NOMO-1 treated with DMSO at 0.1 percent for 48 hours (cell line): ENCODE data around the gene HDAC4.

Experiments used
- DNase-seq: peaks from one replicate; lab custom pipeline; 2025; ENCODE audit not compliant: unreplicated experiment; lab: John Stamatoyannopoulos, UW

The HDAC4 gene

GRCh38 chr2:239398521-239398921 lies 2.3 kb downstream of the HDAC4 start:
- DNase-seq, result no peak

DNA sequence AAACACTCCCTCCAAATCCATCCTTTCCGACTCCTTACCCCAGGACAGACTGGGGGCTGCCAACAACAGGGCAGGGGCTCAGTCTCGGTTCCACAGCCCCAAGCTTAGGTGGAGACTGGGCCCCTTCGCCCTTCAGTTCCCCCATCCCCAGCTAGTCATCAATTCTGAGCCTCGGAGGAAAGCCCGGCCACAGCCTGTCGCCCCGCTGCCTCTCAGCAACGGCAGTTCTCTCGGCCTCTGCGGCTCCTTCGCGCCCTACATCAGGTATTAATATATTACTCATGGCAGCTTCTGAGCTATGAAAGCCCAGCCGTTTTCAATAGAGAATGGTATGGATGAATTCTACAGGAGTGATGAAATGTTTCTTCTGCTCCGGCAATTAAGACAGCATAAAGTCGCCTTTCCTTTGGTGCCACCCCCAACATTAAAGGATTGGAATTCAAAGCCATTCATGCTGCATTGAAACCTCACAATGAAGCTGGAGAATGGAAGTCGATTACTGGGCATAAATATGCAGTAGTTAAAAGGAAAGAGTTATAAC lies 2.8 kb downstream of the HDAC4 start:
- DNase-seq, result no peak

DNA sequence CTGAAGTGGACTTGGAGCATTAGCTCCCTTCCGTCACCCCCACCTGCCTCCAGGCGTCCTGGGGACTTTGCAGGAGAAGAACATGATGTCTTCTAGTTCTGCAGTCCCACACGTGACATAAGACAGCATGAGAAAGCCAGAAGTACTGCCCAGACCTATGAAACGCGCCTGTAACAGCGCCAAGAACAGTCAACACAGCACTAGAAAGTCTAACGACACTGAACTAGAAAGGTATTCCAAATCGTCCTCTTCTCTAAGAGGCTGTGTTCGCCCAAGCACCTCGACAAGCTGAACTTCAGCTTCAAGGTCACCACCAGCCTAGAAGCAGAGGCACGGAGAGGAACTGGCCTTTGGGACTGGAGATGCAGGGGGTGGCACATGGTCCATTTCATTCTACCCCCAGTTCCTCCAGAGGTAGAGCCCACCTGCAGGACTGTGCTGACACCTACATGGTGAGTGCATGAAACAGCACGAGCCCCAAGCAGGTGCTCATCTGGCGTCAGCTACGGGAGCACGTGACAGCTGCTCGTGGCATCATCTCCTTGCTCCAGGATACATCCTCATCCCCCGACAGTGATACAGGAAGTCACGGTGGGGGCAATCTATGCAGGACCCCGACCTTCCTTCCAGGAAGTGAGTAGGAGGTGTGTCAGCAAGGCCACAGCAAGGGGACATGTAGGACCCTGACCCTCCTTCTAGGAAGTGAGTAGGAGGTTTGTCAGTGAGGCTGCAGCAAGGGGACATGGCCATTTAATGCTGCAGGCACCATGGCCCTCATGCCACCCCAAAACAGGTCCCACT lies 3.7 kb downstream of the HDAC4 start:
- DNase-seq, result no peak

GRCh38 chr2:239395524-239395923 lies 5.3 kb downstream of the HDAC4 start:
- no peak for DNase-seq

GRCh38 chr2:239394978-239395377 lies 5.8 kb downstream of the HDAC4 start:
- no peak for DNase-seq

DNA sequence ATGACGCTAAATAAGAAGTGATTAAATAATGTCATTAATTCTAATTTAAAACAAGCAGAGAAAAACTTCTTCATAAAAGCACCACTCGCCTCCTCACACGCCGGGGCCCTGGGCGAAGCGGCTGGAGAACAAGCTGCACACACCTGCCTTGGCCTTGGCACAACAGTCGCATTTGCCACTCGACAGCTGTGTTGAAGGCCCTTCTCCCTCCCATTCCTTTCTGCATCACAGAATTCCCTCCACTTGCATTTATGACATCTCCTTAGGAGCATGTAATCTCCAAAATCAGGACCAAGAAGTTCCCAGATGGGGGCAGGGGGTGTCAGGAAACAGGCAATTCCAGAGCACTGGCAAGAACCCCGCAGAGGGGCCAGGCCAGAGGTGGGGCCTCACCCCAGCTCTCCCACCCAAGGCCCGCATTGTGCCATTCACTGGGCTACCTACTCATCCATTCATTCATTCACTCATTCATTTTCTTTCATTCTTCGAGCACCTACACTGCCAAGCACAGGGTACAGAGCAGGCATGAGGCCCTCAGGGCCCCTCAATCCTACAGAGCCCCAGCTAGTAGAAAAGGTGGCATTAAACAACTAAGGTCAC lies 6.4 kb downstream of the HDAC4 start:
- DNase-seq, result no peak

GRCh38 chr2:239393941-239394340 lies 6.9 kb downstream of the HDAC4 start:
- no peak for DNase-seq

DNA sequence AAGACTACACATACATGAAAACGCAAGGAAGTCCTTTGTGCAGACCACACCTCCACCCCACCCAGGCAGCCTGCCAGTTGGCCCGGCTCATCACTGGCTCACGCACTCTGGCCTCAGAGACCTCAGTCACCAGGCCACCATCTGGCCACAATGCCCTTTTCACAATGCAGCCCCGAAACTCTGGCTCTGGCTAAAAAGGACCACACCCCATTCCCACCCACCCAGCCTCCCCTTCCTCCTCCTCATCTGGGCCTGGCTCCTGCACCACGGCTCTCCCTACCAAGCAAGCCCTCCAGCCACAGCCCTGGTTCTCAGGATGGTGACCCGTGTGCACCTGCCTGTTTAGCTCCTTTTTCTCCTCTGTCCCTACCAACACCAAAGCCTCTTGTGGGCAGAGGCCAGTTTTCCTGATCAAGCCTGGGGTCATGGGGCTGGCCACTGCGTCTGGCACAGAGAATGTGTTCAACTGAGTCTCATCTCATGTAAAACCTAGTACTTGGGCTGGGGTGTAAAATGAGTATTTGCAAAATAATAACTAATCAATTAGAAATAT lies 7.4 kb downstream of the HDAC4 start:
- no peak for DNase-seq

DNA sequence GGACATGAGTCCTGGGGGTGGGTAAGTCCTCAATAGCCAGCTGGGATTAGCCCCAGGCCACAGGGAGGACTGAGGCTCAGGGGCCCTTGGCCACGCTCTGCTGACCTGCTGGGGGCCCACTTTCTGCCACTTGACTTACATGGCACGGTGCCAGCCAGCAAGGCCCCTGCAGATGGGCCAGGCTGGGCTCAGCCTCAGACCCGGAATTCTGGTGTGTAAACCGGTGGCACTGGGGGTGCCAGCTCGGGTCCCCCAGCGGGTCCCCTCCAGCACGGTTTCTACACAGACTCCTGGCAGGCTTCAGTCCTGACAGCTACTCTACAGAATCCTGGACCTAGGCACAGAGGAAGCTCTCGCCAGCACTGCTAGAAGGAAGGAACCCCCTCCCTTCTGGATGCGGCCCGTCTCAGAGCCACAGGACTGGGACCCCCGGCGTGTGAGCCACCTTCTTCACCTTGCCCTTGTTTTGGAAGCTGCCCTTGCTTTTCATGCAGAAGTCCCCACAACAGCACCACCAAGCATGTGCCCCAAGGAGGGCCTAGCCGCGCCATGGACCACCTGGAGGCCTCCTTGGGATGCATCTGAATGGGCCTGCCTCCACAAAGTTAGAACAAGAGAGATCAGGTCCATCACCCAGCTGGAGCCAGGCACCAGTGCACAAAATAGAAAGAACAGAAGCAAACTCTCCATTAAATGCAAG lies 8.0 kb downstream of the HDAC4 start:
- DNase-seq, result no peak

DNA sequence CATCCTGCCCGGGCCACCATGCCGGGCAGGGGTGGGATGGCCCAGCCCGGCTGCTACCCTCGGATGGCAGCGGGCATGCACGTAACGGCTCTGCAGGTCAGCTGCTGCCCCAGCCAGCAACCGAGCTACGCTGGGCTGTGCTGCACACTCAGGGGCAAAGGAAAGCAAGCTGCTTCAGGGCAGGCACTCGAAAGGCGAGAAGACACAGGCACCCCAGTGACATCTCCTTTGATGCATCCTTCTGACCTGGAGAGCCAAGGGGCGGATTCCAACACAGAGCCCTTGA lies 8.8 kb downstream of the HDAC4 start:
- no peak for DNase-seq

DNA sequence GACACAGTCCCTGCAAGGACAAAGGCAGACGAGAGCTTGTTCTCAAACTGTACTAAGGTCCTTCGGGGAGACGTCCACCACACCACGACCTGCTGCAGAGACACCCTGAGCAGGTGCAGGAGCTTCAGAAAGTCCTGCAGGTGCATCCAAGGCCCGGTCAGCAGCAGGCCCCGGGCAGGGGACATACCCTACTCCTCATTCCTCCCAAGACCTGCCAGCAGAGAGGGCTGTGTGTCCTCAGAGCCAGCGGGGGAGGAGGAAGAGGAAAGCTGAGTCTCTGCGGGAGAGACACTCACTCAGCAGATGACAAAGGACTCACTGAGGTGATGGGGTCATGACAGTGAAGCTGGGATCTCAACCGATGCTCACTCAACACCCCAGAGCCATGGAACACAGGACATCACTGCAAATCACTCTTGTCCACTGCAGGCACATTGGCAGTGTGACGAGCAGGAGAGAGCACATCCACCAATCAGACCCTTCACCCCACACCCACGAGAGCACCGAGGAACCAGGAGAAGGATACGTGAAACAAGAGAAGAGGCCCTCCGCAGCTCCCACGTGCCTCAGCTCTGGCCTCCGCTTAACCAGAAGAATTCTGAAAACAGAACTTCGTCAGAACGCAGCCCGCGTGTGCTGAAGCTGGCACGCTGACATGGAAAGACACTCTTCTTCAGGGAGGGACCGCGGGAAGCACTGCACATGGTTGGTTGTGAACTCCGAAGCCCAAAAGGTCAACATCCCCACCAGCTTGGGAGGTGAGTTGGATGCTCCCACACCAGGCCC lies 9.3 kb downstream of the HDAC4 start:
- no peak for DNase-seq

DNA sequence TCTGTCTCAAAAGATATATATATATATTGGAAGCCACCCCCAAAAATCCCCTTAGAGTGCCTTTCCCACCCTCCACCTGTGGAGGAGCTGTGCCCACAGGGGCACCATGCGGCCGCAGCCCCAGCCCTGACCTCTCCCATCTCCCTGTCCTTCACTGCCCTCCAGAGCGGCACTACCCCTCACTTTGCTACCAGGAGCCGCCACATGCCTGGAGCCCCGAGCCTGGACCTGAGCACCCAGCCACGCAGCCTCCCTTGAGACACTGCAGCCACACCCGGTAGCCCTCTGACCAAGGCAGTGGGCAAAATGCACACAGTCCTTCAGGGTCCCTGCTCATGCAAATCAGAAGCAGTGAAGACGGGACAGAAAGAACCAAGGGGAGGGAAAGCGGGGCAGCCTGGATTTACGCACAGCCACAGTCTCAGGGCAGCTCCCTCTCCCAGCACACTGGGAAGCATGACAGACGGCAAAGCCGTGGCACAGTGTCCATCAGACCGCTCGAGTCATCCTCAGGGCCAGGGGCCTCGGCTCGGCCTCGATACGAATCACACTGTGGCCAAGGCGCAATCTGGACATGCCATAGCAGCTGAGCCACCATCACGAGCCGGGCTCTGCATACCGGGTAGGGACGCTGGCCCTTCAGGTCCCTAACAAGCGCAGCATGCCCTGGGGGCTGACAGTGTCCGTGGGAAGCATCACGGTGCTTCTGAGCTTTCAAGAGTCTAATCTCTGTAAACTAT lies 10.1 kb downstream of the HDAC4 start:
- no peak for DNase-seq

DNA sequence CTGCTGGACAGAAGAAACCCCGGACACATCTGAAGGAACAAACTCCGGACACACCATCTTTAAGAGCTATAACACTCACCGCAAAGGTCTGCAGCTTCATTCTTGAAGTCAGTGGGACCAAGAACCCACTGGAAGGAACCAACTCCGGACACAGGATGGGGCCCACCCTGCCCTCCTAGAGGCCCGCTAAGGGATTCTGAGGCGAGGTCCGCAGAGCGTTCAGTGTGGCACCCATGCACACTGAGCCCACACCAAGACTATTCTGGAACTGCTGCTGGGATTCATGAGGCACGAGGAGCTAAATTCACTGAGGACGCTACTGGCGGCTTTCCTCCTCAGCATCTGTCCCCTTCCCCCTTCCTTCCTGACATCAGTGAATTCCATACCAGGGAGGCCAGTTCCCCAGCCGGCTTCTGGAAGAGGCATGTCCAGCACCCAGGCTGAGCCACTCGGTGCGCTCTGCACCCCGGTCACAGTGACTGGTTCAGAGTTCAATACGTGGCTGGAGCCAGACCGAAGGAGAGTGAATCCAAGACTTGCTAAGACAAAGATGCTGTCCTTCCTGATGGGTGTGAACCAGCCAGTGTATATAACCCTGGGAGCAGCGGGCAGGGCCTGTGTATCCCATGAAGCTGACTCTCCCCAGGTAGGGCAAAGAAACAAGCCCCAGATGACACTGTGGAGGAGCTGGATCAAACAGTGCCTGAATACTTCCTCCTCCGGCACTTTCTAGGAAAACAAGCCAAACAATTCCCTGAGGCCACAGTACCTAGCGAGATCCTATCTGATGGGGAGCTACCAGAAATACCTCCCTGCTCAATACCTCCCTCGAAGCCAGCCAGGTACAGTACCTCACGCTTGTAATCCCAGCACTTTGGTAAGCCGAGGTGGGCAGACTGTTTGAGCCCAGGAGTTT lies 11.1 kb downstream of the HDAC4 start:
- DNase-seq, result no peak

DNA sequence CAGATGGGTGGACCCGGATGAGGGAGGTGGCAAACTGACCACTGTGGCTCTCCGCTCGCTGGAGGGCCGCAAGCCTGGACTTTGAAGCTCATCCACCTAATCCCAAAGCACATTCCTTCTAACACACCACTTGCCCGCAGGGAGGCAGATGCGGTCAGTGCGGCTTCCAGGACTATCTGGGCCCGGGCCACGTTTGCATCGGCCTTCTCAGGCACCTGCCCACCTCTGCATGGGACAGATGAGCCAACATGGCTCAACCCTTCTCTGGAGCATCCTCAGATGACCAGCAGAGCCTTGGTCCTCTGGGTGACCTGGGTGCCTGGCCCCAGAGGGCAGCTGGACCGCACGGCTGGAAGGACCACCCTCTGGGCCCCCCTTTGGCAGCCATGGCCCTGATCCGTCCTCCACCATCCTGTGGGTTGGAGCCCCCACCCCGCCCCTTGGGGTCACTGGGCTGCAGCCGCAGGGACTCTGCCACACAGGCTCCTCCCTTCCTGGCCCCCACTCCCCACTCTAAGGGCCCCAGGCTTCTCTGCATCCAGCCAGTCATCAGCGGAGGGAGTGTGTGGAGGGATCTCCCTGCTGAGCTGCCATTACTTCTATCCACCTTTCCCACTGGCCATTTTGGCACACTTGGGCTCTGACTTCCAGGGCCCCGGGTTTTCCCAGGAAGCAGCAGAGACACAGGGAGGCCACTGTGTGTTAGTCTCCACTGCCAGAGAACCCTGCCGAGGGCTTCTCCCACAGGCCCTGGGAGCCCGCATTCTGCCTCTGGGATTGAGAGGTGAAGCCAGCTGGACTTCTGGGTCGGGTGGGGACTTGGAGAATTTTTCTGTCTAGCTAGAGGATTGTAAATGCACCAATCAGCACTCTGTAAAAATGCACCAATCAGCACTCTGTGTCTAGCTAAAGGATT lies 12.3 kb downstream of the HDAC4 start:
- DNase-seq, result no peak

DNA sequence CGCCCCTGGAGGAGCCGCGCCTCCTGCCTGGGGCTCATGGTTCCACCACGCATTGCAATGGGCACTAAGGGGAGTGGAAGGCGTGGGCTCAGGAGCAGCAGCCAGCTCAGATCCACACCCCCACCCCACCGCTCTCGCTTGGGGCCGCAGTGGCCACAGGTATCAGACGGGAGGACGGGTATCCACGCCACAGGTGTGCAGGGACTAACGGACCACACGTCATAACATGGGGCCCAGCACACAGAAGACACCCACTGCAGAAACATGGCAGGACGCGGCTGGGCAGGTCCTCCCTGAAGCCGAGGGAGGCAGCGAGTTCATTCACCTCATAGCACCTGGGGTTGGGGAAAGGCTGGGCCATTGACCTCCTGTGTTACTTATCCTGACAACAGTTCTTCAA lies 13.0 kb downstream of the HDAC4 start:
- DNase-seq, result no peak

DNA sequence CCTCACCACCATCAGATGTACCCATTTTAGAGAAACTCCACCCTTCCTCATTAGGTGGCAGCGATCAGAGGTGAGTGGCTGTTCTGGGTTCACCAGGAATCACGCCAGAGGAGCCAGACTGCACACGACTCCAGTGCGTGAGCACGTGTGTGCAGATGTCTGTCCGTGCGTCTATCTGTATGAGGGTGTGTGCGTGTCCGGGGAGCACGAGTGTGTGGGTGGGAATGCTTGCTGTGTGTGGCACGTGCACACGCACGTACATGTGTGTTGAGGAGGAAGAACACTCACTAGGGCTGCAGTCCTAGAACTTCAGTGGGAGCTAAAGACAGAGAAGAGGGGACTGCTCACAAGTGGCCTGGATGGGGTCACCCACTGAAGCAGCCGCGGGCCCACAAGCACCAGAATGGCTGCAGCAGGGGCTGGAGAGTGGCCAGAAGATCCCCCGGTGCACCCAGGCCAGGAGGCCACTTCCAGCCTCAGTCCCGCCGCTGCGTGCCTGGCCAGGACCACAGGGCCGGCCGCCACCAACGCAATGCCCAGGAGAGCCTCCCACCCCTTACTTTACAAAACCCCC lies 13.9 kb downstream of the HDAC4 start:
- no peak for DNase-seq

GRCh38 chr2:239386001-239386670 lies 14.7 kb downstream of the HDAC4 start:
- no peak for DNase-seq
